HEK293 (cell line): Measurements from ENCODE around the gene SART3.

Source experiments
- CTCF ChIA-PET: fragments of 350-600 bp; formaldehyde crosslinking; extraction: SDS; loops from one replicate; lab custom pipeline; 2021; ENCODE audit warnings: antibody characterized with exemption; lab: Yijun Ruan, JAX
- POLR2A ChIA-PET: fragments of 300-600 bp; formaldehyde crosslinking; extraction: SDS; loops from one replicate; lab custom pipeline; 2020; ENCODE audit warnings: antibody characterized with exemption, inconsistent platforms; lab: Yijun Ruan, JAX
- H3K27ac ChIP-seq: fragments of 200-500 bp; sonication (Bioruptor generic); 2 replicates; pipeline ENCODE4 v1.5.1; 2014; ENCODE audit warnings: low read depth, low read length, control low read depth, inconsistent platforms; ENCODE audit errors: extremely low read depth
- H3K36me3 ChIP-seq, 2 experiments: fragments of 200-500 bp in 1 of 2; sonication (Bioruptor generic) in 1 of 2; 1 replicate in 1 of 2; 2 replicates in 1 of 2; pipeline ENCODE4 v1.5.1; 2014 to 2017; ENCODE audit warnings: inconsistent platforms in 2 of 2, low read length in 2 of 2; ENCODE audit not compliant: control insufficient read depth in 2 of 2, insufficient read depth in 1 of 2
- H3K4me1 ChIP-seq: fragments of 200-500 bp; sonication (Bioruptor generic); 2 replicates; pipeline ENCODE4 v1.5.1; 2014; ENCODE audit warnings: mild to moderate bottlenecking, low read length, inconsistent platforms; ENCODE audit not compliant: control insufficient read depth, insufficient read depth
- H3K4me3 ChIP-seq: 2 replicates; pipeline ENCODE4 v1.5.1; 2011; ENCODE audit warnings: low read depth, mild to moderate bottlenecking, control low read depth, low read length, moderate library complexity
- H3K9me3 ChIP-seq: fragments of 200-500 bp; sonication (Bioruptor generic); 2 replicates; pipeline ENCODE4 v1.5.1; 2014; ENCODE audit warnings: low read depth, low read length, inconsistent platforms; ENCODE audit not compliant: control insufficient read depth, insufficient read depth
- ATF2 ChIP-seq: fragments of 450-650 bp; formaldehyde crosslinking; IDR thresholded peaks from 2 replicates; pipeline ENCODE4 v1.5.1; 2016; ENCODE audit warnings: missing biosample characterization, missing genetic modification characterization, low read depth
- GLIS1 ChIP-seq: fragments of 450-650 bp; formaldehyde crosslinking; IDR thresholded peaks from 2 replicates; pipeline ENCODE4 v1.5.1; 2016; ENCODE audit warnings: missing biosample characterization, missing genetic modification characterization
- OSR2 ChIP-seq: fragments of 450-650 bp; formaldehyde crosslinking; IDR thresholded peaks from 2 replicates; pipeline ENCODE4 v1.5.1; 2016; ENCODE audit warnings: missing biosample characterization, missing genetic modification characterization
- SCRT1 ChIP-seq: fragments of 450-650 bp; formaldehyde crosslinking; IDR thresholded peaks from 2 replicates; pipeline ENCODE4 v1.5.1; 2016; ENCODE audit warnings: missing biosample characterization, missing genetic modification characterization, borderline replicate concordance
- YY1 ChIP-seq: fragments of 450-650 bp; formaldehyde crosslinking; IDR thresholded peaks from 2 replicates; pipeline ENCODE4 v1.5.1; 2018; ENCODE audit warnings: missing biosample characterization, missing genetic modification characterization
- ZBTB8A ChIP-seq: fragments of 450-650 bp; formaldehyde crosslinking; IDR thresholded peaks from 2 replicates; pipeline ENCODE4 v1.5.1; 2016; ENCODE audit warnings: missing biosample characterization, missing genetic modification characterization
- ZNF133 ChIP-seq: fragments of 450-650 bp; formaldehyde crosslinking; IDR thresholded peaks from 2 replicates; pipeline ENCODE4 v1.5.1; 2016; ENCODE audit warnings: missing biosample characterization, missing genetic modification characterization
- ZNF2 ChIP-seq: fragments of 450-650 bp; formaldehyde crosslinking; IDR thresholded peaks from 2 replicates; pipeline ENCODE4 v1.5.1; 2016; ENCODE audit warnings: missing biosample characterization, missing genetic modification characterization
- ZNF24 ChIP-seq: fragments of 450-650 bp; formaldehyde crosslinking; IDR thresholded peaks from 2 replicates; pipeline ENCODE4 v1.5.1; 2016; ENCODE audit warnings: missing biosample characterization, missing genetic modification characterization
- ZNF311 ChIP-seq: fragments of 450-650 bp; formaldehyde crosslinking; IDR thresholded peaks from 2 replicates; pipeline ENCODE4 v1.5.1; 2017; ENCODE audit warnings: missing biosample characterization, missing genetic modification characterization, borderline replicate concordance
- ZNF48 ChIP-seq: fragments of 450-650 bp; formaldehyde crosslinking; IDR thresholded peaks from 2 replicates; pipeline ENCODE4 v1.5.1; 2016; ENCODE audit warnings: missing biosample characterization, missing genetic modification characterization
- ZNF510 ChIP-seq: fragments of 450-650 bp; formaldehyde crosslinking; IDR thresholded peaks from 2 replicates; pipeline ENCODE4 v1.5.1; 2018; ENCODE audit warnings: mild to moderate bottlenecking, missing genetic modification characterization, missing biosample characterization; ENCODE audit not compliant: insufficient replicate concordance
- ZNF561 ChIP-seq: fragments of 450-650 bp; IDR thresholded peaks from 2 replicates; pipeline ENCODE4 v1.5.1; 2018; ENCODE audit warnings: missing biosample characterization, missing genetic modification characterization, borderline replicate concordance
- ZNF623 ChIP-seq: fragments of 450-650 bp; formaldehyde crosslinking; IDR thresholded peaks from 2 replicates; pipeline ENCODE4 v1.5.1; 2016; ENCODE audit warnings: missing biosample characterization, missing genetic modification characterization
- ZNF654 ChIP-seq: fragments of 450-650 bp; formaldehyde crosslinking; IDR thresholded peaks from 2 replicates; pipeline ENCODE4 v1.5.1; 2016; ENCODE audit warnings: low read depth, missing biosample characterization, missing genetic modification characterization
- TF ChIP-seq, protein P1 (sequence below): fragments of 450-650 bp; formaldehyde crosslinking; IDR thresholded peaks from 2 replicates; pipeline ENCODE4 v1.5.1; 2016; ENCODE audit warnings: missing biosample characterization, missing genetic modification characterization
- TF ChIP-seq, protein P2 (sequence below): fragments of 450-650 bp; formaldehyde crosslinking; IDR thresholded peaks from 2 replicates; pipeline ENCODE4 v1.5.1; 2016; ENCODE audit warnings: missing biosample characterization, missing genetic modification characterization
- TF ChIP-seq, protein P3 (sequence below): sonication (generic); formaldehyde crosslinking; IDR thresholded peaks from 2 replicates; pipeline ENCODE4 v1.8.1; 2022; ENCODE audit warnings: mild to moderate bottlenecking, moderate library complexity, missing genetic modification reagents

Gene SART3

DNA sequence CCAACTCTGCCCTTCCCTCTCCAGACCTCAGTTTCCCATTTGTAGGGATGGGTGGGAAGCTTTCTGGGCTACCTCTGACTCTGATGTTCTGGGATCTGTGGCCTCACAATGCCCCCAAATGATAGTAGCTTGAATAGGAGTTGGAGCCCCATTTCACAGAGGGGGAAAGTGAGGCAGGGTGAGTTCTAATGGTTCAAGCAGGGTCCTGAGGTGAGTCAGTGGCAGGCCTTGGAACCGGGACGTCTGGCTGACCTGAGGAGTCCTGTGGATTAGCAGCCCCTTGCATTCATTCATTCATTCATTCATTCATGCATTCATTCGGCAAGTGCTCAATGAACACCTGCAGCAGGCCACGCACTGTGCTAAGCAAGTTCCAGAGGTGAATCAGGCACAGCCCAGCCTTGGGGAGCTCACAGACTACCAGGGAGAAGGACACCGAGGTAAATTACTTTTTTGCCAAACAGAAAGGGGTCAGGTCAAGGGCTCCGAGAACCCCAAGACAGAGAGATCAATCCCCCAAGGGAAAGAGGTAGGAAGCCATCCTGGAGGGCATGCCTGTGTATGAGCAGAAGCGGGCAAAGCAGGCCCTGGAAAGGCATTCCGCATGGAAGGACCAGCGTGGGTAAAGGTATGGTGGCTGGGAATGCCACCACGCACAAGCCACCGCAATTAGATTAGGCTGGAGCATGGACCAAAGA lies 37.7 kb upstream of the SART3 start:
- Histone ChIP-seq H3K9me3 (no peaks in the 10 kb centered on the region), H3K27ac (no peak overlapping the region), H3K4me3 (no peak overlapping the region), H3K36me3 (no peaks in the 10 kb centered on the region), H3K4me1 (no peaks in the 10 kb centered on the region)
- POLR2A ChIA-PET = no interaction called here
- CTCF ChIA-PET = no interaction called here
- TF ChIP-seq ZNF24 (tag by site-specific recombination) = peak; percentile 64; the same call in 1 of the 2 replicates
- no peak for TF ChIP-seq ZNF654 (tag by site-specific recombination)

GRCh38 chr12:108597559-108598471 lies 36.8 kb upstream of the SART3 start, which contains the start of gene TMEM119:
TSS of gene TMEM119 (minus strand) at chr12:108598084. CDS start at chr12:108592383, 5,701 bp downstream.
- H3K4me3 ChIP-seq = no peak within 1 kb of the TSS
- ChIA-PET CTCF (interaction anchor here (0.6 kb wide), 1 partner anchor 705 kb away, joined by 3 read pairs; no protein-coding TSS in a partner anchor), POLR2A (interaction anchor here (0.6 kb wide), 1 partner anchor 16 kb away, joined by 3 read pairs; no protein-coding TSS in a partner anchor)
- H3K9me3 ChIP-seq = no peaks in the 10 kb centered on the region
- no peaks in the 10 kb centered on the region for H3K36me3 ChIP-seq
- H3K27ac ChIP-seq = no peak within 1 kb of the TSS
- no peaks in the 10 kb centered on the region for H3K4me1 ChIP-seq
- TF ChIP-seq ZNF133 (tag by site-specific recombination) = no peak
- TF ChIP-seq, protein P1, sequence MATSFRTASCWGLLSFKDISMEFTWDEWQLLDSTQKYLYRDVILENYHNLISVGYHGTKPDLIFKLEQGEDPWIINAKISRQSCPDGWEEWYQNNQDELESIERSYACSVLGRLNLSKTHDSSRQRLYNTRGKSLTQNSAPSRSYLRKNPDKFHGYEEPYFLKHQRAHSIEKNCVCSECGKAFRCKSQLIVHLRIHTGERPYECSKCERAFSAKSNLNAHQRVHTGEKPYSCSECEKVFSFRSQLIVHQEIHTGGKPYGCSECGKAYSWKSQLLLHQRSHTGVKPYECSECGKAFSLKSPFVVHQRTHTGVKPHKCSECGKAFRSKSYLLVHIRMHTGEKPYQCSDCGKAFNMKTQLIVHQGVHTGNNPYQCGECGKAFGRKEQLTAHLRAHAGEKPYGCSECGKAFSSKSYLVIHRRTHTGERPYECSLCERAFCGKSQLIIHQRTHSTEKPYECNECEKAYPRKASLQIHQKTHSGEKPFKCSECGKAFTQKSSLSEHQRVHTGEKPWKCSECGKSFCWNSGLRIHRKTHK = no peak
- TF ChIP-seq, protein P2, sequence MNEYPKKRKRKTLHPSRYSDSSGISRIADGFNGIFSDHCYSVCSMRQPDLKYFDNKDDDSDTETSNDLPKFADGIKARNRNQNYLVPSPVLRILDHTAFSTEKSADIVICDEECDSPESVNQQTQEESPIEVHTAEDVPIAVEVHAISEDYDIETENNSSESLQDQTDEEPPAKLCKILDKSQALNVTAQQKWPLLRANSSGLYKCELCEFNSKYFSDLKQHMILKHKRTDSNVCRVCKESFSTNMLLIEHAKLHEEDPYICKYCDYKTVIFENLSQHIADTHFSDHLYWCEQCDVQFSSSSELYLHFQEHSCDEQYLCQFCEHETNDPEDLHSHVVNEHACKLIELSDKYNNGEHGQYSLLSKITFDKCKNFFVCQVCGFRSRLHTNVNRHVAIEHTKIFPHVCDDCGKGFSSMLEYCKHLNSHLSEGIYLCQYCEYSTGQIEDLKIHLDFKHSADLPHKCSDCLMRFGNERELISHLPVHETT = no peak
- no peak for TF ChIP-seq ZNF561 (tag by site-specific recombination)
- TF ChIP-seq ATF2 = no peak
- no peak for TF ChIP-seq ZNF510 (tag by site-specific recombination)
- no peak for TF ChIP-seq GLIS1
- TF ChIP-seq ZNF2 = no peak
- TF ChIP-seq SCRT1 (tag by site-specific recombination) = no peak
- TF ChIP-seq ZNF48 (tag by site-specific recombination) = no peak
- TF ChIP-seq YY1 = no peak
- TF ChIP-seq, protein P3, sequence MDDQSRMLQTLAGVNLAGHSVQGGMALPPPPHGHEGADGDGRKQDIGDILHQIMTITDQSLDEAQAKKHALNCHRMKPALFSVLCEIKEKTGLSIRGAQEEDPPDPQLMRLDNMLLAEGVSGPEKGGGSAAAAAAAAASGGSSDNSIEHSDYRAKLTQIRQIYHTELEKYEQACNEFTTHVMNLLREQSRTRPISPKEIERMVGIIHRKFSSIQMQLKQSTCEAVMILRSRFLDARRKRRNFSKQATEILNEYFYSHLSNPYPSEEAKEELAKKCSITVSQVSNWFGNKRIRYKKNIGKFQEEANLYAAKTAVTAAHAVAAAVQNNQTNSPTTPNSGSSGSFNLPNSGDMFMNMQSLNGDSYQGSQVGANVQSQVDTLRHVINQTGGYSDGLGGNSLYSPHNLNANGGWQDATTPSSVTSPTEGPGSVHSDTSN (CRISPR knock-in tag) = no peak
- no peak for TF ChIP-seq ZNF24 (tag by site-specific recombination)
- TF ChIP-seq ZNF311 = no peak
- TF ChIP-seq ZNF623 (tag by site-specific recombination) = no peak
- TF ChIP-seq OSR2 (tag by site-specific recombination) = no peak
- no peak for TF ChIP-seq ZBTB8A (tag by site-specific recombination)
